HG02798 (cell line): ENCODE data around the gene FALEC.

ENCODE experiments used
- ATAC-seq: cut with Tn5 transposase; IDR thresholded peaks from one replicate; pipeline ENCODE4 v1.9.1; 2021; ENCODE audit warnings: mild to moderate bottlenecking; ENCODE audit not compliant: unreplicated experiment, poor library complexity

FALEC gene

DNA sequence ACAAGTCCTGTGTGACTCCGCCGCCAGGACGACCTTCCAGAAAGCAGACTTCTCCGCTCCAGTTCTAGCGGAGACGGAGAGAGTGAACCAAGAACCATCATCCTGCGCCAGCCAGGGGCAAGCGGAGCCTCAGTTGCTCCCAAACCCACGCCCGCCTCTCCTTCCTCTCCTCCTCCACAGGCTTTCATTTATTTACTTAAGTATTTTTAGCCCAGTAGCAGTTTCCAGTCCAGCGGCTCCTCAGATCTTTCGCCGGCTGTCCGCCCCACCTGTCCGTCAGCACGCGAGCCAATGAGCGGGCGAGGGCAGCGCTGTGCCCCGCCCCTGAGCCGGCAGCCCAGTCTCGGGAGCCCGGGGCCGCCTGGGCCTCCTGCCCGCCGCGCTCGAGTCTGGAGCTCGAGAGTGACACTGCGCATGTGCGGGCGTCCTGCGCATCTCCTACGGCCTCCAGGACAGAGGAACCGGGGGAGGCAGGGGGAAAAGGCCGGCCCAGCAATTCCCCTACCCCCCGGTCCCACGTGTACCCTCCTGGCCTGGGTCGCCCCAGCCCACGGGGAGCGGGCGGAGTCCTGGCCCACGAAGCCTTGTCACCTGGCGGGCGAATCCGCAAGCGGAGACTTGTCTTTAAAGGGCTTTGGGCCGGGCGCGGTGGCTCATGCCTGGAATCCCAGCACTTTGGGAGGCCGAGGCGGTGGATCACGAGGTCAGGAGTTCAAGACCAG, at the start of gene FALEC:
FALEC (plus strand) TSS at position 425 of the 722 bp plus-strand sequence.
- peak; percentile 99 for ATAC-seq

DNA sequence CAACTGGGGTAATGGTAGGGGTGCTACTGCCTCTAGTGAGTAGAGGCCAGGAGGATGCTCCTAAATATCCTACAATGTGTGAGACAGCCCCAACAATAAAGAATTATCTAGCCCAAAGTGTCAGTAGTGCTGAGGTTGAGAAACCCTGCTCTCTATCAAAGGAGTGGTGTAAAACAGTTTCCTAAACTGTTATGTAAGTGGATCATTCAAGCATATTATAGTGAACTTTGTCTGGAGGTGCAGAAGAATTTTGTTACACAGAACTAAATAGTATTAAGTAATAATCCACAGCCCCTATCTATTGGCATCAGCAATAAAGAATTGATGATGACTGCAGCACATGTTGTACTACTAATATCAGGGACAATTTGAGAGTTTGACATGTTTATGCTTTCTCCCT, 48.6 kb upstream of the FALEC start:
- ATAC-seq = no peak

DNA sequence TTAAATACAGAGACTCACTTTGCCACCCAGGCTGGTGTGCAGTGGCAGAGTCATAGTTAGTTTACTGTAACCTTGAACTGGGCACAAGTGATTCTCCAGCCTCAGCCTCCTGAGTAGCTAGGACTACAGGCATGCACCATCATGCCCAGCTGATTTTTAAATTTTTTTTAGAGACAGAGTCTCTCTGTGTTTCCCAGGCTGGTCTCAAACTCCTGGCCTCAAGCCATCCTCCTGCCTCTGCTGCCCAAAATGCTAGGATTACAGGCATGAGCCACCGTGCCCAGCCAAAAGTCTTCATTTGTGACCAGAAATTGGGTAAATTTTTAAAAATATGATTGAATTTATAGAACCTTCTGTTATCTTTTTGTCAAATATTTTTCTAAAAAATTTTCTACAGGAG, 46.3 kb upstream of the FALEC start:
- no peak for ATAC-seq

DNA sequence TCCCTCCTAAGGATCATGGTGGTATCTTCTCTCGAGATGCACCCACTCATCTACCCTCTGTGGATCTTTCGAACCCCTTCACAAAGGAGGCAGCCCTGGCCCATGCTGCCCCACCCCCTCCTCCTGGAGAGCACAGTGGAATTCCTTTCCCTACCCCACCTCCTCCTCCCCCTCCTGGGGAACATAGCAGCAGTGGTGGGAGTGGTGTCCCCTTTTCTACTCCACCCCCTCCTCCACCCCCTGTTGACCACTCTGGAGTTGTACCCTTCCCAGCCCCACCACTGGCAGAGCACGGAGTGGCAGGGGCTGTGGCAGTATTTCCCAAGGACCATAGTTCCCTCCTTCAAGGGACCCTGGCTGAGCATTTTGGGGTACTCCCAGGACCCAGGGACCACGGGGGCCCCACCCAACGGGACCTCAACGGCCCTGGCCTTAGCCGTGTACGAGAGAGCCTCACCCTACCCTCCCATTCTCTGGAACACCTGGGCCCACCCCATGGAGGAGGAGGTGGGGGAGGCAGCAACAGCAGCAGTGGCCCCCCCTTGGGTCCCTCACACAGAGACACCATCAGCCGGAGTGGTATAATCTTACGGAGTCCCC, 42.9 kb upstream of the FALEC start:
- no peak for ATAC-seq

DNA sequence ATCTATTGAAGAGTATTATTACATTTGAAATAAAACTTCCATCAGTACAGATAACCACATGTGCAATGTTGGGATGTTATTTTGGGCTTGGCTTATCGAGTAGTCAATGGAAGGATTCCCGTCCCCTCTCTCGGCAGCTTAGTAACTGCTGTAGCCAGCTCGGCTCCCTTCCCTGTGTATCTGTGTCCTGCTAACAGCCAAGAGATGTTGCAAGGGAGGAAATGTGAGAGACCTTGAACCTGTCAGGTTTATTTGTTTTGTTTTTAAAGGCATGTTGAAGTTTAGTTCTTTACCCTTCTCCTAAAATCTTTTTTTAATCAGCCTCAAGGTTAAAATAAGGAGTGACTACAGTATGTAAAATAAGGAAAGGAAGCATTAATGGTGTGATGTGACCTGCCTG, 41.9 kb upstream of the FALEC start:
- no peak for ATAC-seq

DNA sequence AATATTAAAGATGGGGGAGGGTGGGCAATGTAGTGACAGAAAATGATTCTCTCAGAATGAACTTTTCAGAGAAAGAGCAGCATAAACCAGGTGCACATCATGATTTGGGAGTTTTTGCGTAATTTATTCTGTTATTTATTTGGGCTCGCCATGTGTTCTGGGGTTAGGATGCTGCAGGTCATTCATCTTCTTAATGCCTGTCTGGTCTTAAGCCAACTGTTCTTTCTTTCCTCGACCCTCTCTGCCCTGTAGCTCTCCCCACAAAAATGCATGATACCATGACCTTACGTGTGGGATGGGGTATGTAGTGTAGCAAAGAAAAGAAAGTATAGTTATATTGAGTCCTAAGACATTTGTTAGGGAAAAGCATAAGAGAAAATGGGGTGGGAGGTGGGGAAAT, 40.7 kb upstream of the FALEC start:
- no peak for ATAC-seq

DNA sequence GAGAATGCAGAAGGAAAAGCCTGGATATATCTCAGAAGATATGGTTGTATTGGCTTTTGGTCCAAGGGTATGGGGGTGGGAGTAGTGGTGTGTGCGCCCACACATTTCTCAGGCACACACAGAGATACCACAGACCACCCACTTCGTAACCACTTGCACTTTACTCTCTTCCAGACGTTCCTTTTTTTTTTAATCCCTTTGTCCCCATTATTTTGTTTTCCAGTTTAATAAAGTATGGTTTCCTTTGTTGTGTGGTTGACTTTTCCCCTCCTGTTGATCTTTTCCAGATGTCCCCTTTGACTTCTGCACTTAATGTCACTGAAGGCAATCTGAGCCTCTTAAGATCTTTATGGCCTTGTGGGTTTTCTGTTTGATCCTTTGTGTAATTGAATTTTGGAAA, 38.8 kb upstream of the FALEC start:
- no peak for ATAC-seq

DNA sequence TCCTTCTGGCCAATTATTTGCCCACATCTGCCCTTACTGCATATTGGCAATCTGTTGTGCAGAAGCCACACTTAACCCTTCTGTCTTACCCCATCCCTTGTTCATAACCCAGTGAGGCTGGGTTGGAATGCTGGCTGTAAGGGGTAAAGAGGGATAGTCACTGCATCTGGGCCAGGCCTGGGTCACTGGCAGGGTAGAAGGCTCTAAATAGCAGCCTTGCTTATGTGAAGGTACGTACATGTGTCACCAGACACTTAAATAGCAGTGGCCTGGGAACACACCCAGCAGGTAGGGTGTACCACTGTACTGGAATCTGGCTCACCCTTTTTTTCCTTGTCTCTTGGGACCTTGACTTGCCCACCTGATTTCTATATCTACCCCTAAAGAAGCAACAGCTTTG, 38.2 kb upstream of the FALEC start:
- ATAC-seq = no peak

DNA sequence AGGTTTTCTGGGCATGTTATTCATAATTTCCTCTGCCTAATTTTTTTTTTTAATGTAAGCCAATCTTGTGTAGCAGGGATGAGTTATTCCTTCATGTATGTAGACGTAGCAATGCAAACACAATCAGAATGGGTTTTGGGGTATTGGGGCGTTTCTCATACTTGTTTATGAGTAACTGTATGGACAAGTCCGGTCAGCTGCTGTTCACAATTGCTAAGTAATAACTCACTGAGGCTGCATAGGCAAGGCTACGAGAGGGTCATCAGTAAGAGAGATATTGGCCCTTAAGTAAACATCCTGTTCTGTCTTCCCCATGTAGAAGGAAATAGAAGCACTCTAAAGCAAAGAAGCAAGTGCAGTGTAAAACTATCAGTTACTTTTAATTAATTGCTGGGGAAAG, 37.8 kb upstream of the FALEC start:
- no peak for ATAC-seq

DNA sequence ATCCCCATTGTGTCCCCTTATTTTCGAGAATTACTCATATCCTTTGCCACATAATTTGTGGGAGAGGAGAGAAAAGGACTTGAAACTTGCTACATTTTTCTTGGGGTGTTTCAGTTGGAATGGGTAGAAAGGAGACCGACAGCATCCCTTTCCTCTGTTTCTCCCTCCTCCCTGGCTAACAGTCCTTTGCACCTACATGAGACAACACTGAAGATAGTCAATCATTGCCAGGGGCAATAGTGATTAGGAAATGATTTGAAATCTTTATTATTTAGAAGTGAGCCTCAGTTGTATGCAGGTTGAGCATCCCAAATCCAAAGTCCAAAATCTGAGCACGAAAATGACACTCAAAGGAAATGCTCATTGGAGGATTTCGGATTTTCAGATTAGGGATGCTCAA, 36.2 kb upstream of the FALEC start:
- ATAC-seq = no peak

DNA sequence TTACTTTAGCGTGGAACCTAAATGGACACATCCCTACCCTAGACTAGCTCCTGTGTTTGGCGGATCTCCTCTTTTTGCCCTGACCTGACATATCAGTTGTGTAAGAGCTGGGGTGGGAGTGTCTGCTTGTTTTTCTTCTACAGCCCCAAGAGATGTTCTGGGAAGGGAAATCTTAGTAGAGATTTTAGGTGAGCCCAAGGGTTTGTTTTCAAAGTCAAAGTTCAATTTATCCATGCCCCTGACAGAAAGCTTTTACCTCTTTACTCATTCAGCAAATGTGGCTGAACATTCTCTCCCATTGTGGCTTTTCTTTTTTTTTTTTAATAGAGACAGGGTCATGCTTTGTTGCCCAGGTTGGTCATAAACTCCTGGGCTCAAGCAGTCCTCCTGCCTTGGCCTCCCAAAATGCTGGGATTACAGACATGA, 35.6 kb upstream of the FALEC start:
- ATAC-seq = no peak

DNA sequence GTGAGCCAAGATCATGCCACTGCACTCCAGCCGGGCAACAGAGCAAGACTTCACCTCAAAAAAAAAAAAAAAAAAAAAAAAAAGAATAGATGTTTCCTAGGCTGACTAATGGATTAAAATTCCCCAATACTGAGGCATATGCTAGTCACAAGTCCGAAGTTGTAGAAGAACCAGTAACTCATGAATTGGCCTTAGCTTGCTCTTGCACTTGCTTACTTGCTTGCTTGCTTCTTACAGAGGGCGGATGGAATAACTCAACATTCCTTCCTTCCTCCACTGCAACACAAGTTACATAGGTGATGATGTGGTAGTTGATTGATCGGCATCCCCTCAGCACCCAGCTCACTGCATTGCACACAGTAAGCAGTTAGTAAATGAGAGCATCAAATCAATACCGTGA, 31.1 kb upstream of the FALEC start:
- ATAC-seq = no peak

DNA sequence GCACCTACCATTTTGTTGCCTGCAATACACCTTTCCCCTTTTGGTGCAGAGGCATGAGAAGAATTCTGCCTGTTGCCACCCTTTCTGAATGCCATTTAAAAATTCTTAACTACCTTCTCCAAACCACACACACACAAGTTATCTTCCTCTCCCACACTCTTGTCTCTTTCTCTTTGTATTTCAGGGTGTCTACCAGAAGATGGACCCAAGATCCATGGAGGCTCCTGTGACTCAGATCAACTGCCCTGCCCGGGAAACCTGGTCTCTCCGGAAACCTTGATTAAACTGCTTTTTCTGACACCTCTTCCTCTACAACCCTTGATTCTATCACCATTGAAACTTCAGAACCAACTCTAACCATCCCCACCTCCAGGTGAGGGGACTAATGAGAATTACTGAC, 30.7 kb upstream of the FALEC start:
- no peak for ATAC-seq

DNA sequence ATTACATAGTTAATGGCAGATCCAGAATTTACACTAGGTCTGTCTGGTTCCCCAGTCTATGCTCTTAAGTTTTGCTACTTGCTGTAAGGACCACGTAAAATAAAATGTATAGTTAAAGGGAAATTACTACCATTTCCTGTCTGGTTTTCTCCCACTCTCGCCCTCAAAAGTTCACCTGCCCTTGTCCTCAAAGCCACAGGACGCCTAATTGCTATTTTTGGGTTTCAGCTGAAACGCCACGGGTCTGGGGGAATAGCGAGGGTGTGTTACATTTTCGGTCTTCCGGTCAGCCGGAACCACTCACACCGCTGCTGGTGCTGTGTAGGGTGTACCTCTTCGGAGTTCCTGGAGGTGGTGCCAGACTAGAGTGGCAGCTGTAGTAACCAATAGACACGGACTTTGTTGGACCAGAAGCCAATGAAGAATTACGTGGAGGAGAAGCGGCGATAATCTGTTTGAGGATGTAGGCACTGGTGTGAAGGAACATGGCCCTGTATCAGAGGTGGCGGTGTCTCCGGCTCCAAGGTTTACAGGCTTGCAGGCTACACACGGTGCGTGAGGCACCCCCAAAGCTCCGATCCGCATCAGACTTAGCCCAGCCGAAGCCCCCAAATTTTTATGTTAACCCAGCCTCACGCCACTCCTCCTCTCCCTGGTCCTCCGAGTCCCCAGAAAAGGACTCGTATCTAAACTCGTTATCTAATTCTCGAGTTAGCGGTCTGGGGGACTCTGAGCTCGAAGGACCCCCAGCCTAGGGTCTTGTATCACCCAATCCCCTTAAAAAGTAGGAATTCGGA, 28.4 kb upstream of the FALEC start, which contains the start of gene TARS2:
TARS2 (plus strand) TSS at position 454 of the 797 bp plus-strand sequence; CDS start at position 486, 32 bp downstream.
- peak; percentile 100 for ATAC-seq

DNA sequence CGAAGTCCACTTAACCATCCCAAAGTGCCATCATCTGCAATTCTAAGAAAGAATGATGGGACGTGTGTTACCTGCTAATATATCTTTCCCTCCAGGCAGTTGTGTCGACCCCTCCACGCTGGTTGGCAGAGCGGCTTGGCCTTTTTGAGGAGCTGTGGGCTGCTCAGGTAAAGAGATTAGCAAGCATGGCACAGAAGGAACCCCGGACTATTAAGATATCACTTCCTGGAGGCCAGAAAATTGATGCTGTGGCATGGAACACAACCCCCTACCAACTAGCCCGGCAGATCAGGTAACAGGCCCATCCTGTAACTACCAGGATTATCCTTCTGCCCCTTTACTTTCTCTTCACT, 27.8 kb upstream of the FALEC start:
- no peak for ATAC-seq

DNA sequence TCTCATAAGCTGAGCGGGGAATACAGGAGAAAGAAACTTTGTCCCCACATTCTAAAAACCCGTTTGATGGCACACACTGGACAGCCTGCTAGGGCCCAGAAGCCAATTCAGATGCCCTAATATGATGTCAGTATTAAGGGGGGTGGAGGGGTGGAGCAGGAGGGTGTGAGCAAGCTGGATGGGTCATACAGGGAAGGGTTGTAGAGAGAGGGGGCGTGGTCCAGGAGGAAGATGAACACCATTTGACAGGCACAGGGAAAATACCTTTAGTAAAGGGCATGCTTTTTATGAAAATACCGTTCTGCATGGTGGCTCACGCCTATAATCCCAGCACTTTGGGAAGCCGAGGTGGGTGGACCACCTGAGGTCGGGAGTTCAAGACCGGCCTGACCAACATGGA, 22.4 kb upstream of the FALEC start:
- ATAC-seq = no peak

DNA sequence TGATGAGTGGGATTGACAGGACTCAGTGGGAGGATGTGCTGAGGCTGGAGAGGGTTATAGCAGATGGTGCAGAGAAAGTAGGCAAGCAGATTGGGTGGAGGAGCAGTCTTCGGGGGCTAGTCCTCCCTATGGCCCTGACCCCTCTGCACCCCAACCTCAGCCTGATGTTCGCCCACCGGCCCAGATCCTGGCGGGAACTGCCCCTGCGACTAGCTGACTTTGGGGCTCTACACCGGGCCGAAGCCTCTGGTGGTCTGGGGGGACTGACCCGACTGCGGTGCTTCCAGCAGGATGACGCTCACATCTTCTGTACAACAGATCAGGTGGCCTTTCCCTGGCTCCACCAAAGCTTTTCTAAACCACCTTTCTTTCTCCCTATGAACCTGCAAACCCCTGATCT, 17.2 kb upstream of the FALEC start:
- no peak for ATAC-seq

DNA sequence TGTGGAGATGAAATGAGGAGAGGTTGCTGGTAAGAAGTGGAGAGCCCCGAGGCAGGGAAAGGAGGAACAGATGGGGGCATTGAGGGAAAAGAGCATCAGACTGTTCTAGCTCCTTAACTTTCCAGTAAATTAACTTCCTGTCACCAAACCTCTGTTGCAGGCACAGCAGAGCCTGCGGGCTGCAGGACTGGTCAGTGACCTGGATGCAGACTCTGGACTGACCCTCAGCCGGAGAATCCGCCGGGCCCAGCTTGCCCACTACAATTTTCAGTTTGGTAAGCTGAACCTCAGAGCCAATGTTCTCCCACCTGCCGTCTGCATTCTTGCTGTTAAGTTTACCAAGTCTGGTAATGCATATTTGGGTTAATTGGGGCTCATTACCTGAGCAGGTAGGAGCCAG, 10.1 kb upstream of the FALEC start:
- ATAC-seq = no peak

DNA sequence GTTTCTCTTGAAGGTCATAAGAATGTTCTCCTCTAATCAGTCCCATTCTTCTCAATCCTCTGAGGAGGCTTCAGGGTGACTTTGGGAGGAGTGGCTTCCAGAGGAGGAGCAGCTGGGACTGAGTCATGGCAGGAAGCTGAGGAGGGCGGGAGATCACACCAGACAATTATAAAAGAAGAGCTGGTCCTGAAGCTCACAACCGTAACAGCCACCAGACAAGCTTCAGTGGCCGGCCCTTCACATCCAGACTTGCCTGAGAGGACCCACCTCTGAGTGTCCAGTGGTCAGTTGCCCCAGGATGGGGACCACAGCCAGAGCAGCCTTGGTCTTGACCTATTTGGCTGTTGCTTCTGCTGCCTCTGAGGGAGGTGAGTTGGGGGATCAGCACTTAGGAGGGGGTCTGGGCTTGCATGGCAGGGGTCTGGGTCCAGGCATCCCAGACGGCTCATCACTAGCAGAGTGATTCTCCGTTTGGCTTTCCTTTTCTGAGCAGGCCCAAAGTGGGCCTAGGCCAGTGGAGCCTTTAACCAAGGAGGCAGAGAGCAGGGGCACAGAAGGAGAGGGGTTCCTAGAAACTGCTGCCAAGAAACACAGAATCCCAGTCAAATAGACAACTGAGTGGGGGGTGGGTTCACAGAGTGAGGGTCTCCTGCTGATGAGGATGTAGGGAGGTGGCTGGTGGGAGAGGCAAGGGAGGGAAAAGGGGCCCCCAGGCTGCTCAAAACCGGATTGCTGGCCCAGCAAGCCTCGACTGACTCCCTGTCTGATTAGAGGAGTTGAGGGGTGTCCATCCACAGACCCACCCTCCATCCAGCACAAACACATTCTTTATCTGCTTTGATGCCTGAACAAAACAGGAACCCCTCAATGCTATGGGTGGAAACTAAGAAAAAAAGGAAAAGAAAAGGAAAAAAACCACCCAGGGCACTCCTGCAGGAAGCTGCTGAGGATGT, 7.4 kb upstream of the FALEC start, which contains the start of gene ECM1:
ECM1 (plus strand) TSS at position 198 of the 953 bp plus-strand sequence; CDS start at position 299, 101 bp downstream.
- ATAC-seq = no peak

DNA sequence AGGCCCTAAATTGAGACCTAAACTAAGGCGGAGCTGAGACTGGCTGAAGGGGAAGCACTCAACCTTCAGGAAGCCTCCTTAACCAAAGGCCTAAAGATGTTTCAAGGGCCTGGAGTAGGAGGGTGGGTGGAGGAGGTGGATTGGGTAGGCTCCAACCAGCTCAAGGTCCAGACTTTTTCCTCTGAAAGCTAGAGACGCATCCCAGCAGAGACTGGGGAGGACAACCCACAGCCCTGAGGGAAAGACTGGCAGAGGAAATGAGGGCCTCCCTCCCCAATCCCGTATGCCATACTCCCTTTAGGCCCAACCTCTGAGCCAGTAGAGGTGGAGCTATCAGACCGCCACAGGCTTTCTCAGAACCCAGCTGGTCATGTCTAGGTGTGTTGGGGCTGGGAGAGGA, 6.6 kb upstream of the FALEC start:
- no peak for ATAC-seq
